Measurements from ENCODE around the gene METAP1.
"Not testable (repeated sequence)": the region's sequence is repeated elsewhere in the genome, so short reads cannot be mapped to it uniquely, and the experiment has no call there.

Gene METAP1

DNA sequence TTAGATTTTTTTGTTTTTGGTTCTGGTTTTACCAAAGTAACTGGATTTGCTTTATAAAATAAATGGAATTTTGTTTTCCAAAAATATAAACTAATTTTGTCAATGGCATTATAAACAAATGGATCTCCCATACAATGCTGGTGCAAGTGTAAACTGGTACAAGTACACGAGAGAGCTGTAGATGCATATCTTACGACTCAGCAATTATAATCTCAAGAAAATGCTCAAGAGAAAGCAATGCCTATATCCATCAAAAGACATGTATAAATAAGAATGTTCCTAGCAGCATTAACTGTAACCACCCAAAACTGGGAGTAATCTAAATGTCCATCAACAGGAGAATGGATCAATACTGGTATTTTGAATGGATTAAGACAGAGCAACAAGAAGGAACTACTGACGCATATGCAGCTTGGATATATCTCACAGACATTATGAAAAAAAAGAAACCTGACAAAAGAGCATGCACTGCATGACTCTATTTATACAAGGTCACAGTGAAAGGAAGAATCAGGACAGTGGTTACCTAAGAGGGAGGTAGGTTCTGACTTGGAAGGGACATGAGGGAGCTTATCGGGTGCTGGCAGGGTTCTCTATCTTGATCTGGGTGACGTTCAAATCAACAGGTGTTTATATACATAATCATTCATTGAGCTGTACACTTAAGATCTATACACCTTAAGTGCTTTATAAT, 83.6 kb downstream of the METAP1 start:
- DNase-seq, result no peak
- Histone ChIP-seq H3K27me3 (no peaks in the 10 kb centered on the region), H3K9me3 (no peaks in the 10 kb centered on the region), H3K27ac (no peak overlapping the region), H3K36me3 (peaks cover 90 to 100% (median 93%) of the 10 kb centered on the region in 3 donors), H3K4me3 (no peak overlapping the region), H3K4me1 (peaks cover 0 to 21% (median 2%) of the 10 kb centered on the region in 4 donors)
- TF ChIP-seq CTCF (IDR thresholded peaks at IDR 0.05), result no peak
- intact Hi-C loops (cut with DNase I; ENCODE audit: low total_unique reads), result no loop called here

DNA sequence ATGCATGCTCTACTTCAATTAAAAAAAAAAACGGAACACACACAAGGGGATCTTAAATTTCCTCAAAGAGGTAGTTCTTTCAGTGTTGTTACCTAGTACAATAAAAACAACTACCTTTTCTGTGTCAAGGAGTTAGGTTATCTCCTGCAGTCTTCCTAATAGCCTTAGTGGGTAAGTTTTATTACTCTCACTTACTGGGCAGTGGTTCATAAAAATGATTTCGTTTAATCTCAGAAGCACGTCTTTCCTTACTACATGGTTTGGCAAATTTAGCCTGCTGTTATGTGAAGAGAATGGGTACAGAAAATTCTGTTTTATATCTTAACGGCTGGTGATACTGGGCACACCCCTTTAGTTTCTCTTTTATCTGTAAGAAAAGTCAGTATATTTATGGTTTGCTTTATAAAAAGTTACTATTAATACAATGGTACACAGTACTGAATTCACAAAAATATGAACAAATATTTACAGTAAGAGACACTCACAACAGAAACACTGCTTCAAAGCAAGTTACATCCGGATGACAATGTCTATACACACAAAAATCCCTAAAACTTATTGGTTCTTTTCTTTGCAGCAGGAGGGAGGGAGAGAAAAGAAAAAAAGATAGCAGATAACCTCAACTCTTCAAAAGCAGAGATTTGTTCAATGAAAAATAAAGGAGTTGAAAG, 84.2 kb downstream of the METAP1 start:
- intact Hi-C loops (cut with DNase I; ENCODE audit: low total_unique reads), result loop anchor here (10.0 kb wide), 1 partner anchor 155 kb away; the partner anchor contains the start of gene EIF4E

DNA sequence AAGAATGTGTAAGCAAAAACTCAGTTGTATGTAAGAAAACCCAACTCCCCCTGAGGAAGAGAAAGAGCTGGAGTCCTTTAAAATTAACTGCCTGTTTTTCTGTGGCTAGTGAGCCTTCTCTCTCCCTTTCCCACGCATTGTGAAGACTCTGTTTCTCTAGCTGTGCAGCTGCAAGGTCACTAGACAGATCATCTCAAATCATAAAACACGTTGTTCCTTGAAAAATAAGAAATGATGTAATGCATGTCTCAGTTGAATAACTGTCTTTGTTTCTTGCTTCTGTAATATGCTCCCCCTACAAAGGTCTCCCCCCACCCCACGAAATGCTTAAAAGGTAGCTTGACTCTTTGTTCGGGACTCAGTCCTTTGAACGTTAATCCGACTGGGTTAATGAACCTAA, 85.3 kb downstream of the METAP1 start:
- H3K27ac ChIP-seq, H3K9me3 ChIP-seq, H3K4me3 ChIP-seq, DNase-seq, H3K27me3 ChIP-seq: not testable (repeated sequence)
- intact Hi-C loops (cut with DNase I; ENCODE audit: low total_unique reads), result loop anchor here (10.0 kb wide), 1 partner anchor 156 kb away; the partner anchor contains the start of gene EIF4E
- Histone ChIP-seq H3K36me3 (peaks cover 89 to 97% (median 92%) of the 10 kb centered on the region in 3 donors), H3K4me1 (peaks cover 0 to 39% (median 7%) of the 10 kb centered on the region in 4 donors)

More for the DNA sequence above, 84.2 kb downstream of the METAP1 start:
- peaks cover 90 to 100% (median 94%) of the 10 kb centered on the region in 3 donors for H3K36me3 ChIP-seq
- H3K4me3 ChIP-seq, result no peak overlapping the region
- DNase-seq, result no peak
- H3K9me3 ChIP-seq, result no peaks in the 10 kb centered on the region
- H3K4me1 ChIP-seq, result peaks cover 0 to 28% (median 2%) of the 10 kb centered on the region in 4 donors
- no peak overlapping the region for H3K27ac ChIP-seq
- TF ChIP-seq CTCF (IDR thresholded peaks at IDR 0.05), result no peak
- H3K27me3 ChIP-seq, result no peaks in the 10 kb centered on the region

DNA sequence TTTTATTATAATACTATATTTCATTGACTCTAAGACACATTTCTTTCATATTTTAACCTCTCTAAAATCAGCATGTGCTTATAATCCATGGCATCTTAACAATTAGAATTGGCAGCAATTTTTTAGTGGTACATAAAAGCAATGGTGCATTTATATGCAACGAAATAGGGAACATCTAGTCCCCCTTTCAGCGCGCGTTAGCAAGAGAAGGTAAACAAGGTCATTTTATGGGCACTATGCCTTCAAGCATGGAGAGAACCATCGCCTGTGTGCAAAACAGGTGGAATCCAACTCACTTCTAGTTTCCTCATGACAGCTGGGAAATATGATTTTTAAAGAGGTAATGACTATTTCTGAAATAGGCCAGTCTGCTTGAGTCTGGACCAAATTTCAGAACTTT, 86.7 kb downstream of the METAP1 start:
- peaks cover 0 to 51% (median 13%) of the 10 kb centered on the region in 4 donors for H3K4me1 ChIP-seq
- H3K36me3 ChIP-seq, result peaks cover 76 to 84% (median 78%) of the 10 kb centered on the region in 3 donors
- no peak for TF ChIP-seq CTCF (IDR thresholded peaks at IDR 0.05)
- no peak overlapping the region for H3K4me3 ChIP-seq
- intact Hi-C loops (cut with DNase I; ENCODE audit: low total_unique reads), result loop anchor here (10.0 kb wide), 1 partner anchor 157 kb away; the partner anchor contains the start of gene EIF4E
- no peak for DNase-seq
- no peaks in the 10 kb centered on the region for H3K27me3 ChIP-seq
- no peaks in the 10 kb centered on the region for H3K9me3 ChIP-seq
- no peak overlapping the region for H3K27ac ChIP-seq

DNA sequence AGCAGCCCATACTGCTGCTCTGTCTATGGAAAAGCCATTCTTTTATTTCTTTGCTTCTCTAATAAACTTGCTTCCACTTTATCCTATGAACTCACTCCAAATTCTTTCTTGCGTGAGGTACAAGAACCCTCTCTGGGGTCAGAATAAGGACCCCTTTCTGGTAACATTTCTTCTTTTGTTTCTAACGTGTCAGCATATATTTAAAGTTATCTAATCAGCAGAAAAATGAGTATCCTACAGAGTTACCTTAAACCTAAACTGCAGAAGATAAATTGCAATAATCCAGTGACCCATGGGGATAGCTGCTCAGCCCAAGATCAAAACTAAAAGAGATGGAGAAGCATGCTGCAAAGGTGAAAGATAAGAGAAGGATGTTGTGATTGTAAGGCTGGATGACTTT, 89.1 kb downstream of the METAP1 start:
- peaks cover 0 to 55% (median 13%) of the 10 kb centered on the region in 4 donors for H3K4me1 ChIP-seq
- no peak overlapping the region for H3K27ac ChIP-seq
- TF ChIP-seq CTCF (IDR thresholded peaks at IDR 0.05), result no peak
- no peak for DNase-seq
- no peaks in the 10 kb centered on the region for H3K9me3 ChIP-seq
- peaks cover 58 to 60% (median 60%) of the 10 kb centered on the region in 3 donors for H3K36me3 ChIP-seq
- H3K27me3 ChIP-seq, result no peaks in the 10 kb centered on the region
- H3K4me3 ChIP-seq, result no peak overlapping the region
- intact Hi-C loops (cut with DNase I; ENCODE audit: low total_unique reads), result loop anchor here (10.0 kb wide), 1 partner anchor 160 kb away; the partner anchor contains the start of gene EIF4E

GRCh38 chr4:99088023-99088449, 92.5 kb downstream of the METAP1 start:
- Histone ChIP-seq H3K27me3 (no peaks in the 10 kb centered on the region), H3K36me3 (peaks cover 25 to 26% (median 26%) of the 10 kb centered on the region in 3 donors), H3K4me1 (peaks cover 0 to 65% (median 15%) of the 10 kb centered on the region in 4 donors), H3K9me3 (no peaks in the 10 kb centered on the region), H3K4me3 (peak overlapping the region; percentile 82 to 86), H3K27ac (peak overlapping the region; percentile 95 to 98)
- DNase-seq, result peak; percentile 91 to 92
- intact Hi-C loops (cut with DNase I; ENCODE audit: low total_unique reads), result loop anchor here (10.0 kb wide), 1 partner anchor 163 kb away; the partner anchor contains the start of gene EIF4E
- no peak for TF ChIP-seq CTCF (IDR thresholded peaks at IDR 0.05)

Measured in tibial artery (tissue), 4 donors.